Pancreas (tissue), 10 donors: ENCODE measurements around the gene TFCP2. TPM values are rescaled to one million over a fixed set of nuclear protein-coding genes. Genes with fewer than 3 reads are reported as not detected.

ENCODE experiments used
- ATAC-seq, 4 donors: fragments of 200-7000 bp; cut with Tn5 transposase; one replicate each; pipeline versions ENCODE4 v1.8.0 to v1.9.1; 2020; ENCODE audit warnings: mild to moderate bottlenecking in 4 of 4, moderate library complexity in 4 of 4
- DNase-seq, 6 donors: peaks; one replicate each; pipeline ENCODE4 v3.0.0-alpha.2; 2020
- FAIRE-seq: peaks from 2 replicates; lab custom pipeline; 2012; peaks lifted over from hg19 to GRCh38; lab: Jason Lieb, UNC
- H3K27ac ChIP-seq, 4 donors: fragments of 200-600 bp; sonication (generic); 1 replicate in 3 of 4; 2 replicates in 1 of 4; pipeline versions ENCODE4 v1.5.0 to v1.8.0; 2020
- H3K27me3 ChIP-seq, 4 donors: fragments of 200-600 bp; one replicate each; pipeline ENCODE4 v1.8.0; 2021
- H3K36me3 ChIP-seq, 3 donors: fragments of 200-600 bp; sonication (generic) in 1 of 3; one replicate each; pipeline versions ENCODE4 v1.5.0 to v1.8.0; 2020 to 2021
- H3K4me1 ChIP-seq, 3 donors: fragments of 200-600 bp; one replicate each; pipeline ENCODE4 v1.8.0; 2021
- H3K4me3 ChIP-seq, 4 donors: fragments of 200-600 bp; sonication (generic) in 2 of 4; one replicate each; pipeline versions ENCODE4 v1.5.0 to v1.8.0; 2020 to 2021
- H3K9me3 ChIP-seq, 4 donors: fragments of 200-600 bp; one replicate each; pipeline ENCODE4 v1.8.0; 2021
- whole genome bisulfite sequencing, 2 donors: extraction: QIAGEN DNeasy Blood & Tissue Kit; methylation state at CpG; one replicate each; pipeline ENCODE4 v1.1.7; 2013; 5-methylcytosine and 5-hydroxymethylcytosine counted together
- intact Hi-C, 3 donors: fragments of 100-400 bp; cut with DNase I; formaldehyde crosslinking; loops; one replicate each; pipeline versions ENCODE4 v1.11.1 to v1.14.2; 2022
- polyA plus RNA-seq, 2 donors: library from polyadenylated mRNA; stranded (reverse); fragments of 200-250 nt; gene quantifications; one replicate each; pipeline ENCODE4 v1.2.3, GENCODE V29; 2013
- total RNA-seq, 6 donors: library from RNA; stranded (reverse); fragmentation: NEBNext Ultra II Directional in 4 of 6; extraction: Animal tissue kit (Norgen Biotek cat#: 25700) in 4 of 6; gene quantifications; one replicate each; pipeline versions ENCODE4 v1.2.1 to v1.2.4, GENCODE V29; 2021 to 2023
- TF ChIP-seq, protein P1 (sequence below), 4 donors: fragments of 200-600 bp; sonication (generic) in 3 of 4; IDR thresholded peaks; one replicate each; pipeline versions ENCODE4 v1.5.0 to v1.8.0; 2021; ENCODE audit warnings: antibody characterized with exemption in 4 of 4
- donor health status: healthy with polysubstance abuse.
- donor health status: DM: no; HTN: no; CAD: no; lungs with moderate emphysema.
- donor health status: DM: no; HTN: no; CAD: no.
- donor health status: control.
- donor health status: control.
- donor health status: Bipolar disorder and iron deficiency.
- donor health status: DM: yes; HTN: yes; CAD: no.
- donor health status: DM: no; HTN: no; CAD: no.
- donor health status: DM: no; HTN: no; CAD: no.
- donor health status: DM: yes; HTN: yes; CAD: no.

TFCP2 gene
- total and polyA plus RNA-seq, 8 donors = 6.7 to 15.3 (median 9.1) TPM

DNA sequence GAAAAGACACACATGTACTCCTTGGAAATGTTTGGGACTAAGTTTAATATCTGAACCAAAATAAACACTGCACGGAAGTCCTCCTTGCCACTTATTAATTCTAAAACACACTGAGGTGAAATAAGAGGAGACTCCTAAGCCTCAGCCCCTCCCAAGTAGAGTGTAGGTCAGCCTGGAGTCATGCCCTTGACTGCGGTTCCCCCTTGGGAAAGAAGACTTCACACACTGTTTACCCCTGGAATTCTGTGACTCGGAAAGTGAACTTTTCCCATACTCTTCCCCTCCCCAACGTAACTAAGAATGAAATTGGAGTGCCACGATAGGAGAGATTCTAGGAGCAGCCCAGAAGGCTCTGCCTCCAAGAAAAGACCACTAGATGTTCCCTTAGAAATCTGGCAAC is 8.6 kb upstream of the TFCP2 start:
- DNase-seq (no peak), ATAC-seq (no peak), FAIRE-seq (no peak)
- Histone ChIP-seq H3K9me3 (no peaks in the 10 kb centered on the region), H3K27me3 (no peaks in the 10 kb centered on the region), H3K27ac (no peak overlapping the region), H3K4me3 (no peak overlapping the region), H3K4me1 (peaks cover 0 to 10% (median 0%) of the 10 kb centered on the region in 3 donors), H3K36me3 (no peaks in the 10 kb centered on the region)
- intact Hi-C loops = no loop called here
- TF ChIP-seq, protein P1, sequence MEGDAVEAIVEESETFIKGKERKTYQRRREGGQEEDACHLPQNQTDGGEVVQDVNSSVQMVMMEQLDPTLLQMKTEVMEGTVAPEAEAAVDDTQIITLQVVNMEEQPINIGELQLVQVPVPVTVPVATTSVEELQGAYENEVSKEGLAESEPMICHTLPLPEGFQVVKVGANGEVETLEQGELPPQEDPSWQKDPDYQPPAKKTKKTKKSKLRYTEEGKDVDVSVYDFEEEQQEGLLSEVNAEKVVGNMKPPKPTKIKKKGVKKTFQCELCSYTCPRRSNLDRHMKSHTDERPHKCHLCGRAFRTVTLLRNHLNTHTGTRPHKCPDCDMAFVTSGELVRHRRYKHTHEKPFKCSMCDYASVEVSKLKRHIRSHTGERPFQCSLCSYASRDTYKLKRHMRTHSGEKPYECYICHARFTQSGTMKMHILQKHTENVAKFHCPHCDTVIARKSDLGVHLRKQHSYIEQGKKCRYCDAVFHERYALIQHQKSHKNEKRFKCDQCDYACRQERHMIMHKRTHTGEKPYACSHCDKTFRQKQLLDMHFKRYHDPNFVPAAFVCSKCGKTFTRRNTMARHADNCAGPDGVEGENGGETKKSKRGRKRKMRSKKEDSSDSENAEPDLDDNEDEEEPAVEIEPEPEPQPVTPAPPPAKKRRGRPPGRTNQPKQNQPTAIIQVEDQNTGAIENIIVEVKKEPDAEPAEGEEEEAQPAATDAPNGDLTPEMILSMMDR (IDR thresholded peaks at IDR 0.05) = no peak
- 85 to 88% methylated on average over 5 of the region's 5 CpGs for WGBS, 2 donors

DNA sequence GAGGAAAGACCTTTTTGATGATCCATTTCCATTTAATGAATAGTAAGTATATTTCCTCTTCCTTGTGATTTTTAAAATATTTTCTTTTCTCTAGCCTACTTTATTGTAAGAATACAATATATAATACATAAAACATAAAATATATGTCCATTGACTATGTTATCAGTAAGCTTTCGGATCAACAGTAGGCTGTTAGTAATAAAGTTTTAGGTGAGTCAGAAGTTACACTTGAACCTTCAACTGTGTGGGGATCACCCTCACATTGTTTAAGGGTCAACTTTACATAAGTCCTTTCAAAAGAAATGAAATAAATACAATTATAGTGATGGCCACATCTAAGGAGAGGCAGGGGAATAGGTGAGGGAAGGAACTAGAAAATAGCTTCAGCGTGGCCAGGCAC is 5.0 kb upstream of the TFCP2 start:
- intact Hi-C loops = no loop called here
- 89 to 91% methylated on average over 2 of the region's 2 CpGs for WGBS, 2 donors

DNA sequence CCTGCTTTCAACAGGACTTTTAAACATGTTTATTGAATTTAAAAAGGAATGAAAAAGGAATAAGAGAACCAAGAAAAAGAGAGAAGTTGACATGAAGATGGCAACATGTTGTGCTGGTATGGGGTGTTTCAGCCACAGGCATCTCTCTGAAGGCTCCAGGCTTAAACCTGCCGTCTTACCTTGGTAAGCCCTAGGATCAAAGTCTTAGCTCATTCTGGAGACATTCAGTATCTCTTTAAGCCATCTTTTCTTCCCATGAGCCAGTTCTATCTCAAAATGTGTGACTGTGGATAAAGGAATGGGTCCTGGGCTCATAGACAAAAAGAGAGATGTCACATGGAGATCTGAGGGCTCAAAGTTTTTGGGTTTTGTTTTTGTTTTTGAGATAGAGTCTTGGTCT is 1.6 kb upstream of the TFCP2 start:
- H3K36me3 ChIP-seq = no peaks in the 10 kb centered on the region
- TF ChIP-seq, protein P1 (IDR thresholded peaks at IDR 0.05) = no peak
- no peak for FAIRE-seq
- H3K27ac ChIP-seq = no peak overlapping the region
- WGBS, 2 donors = 61% methylated on average over 1 of the region's 1 CpG
- H3K4me1 ChIP-seq = peaks cover 5 to 24% (median 8%) of the 10 kb centered on the region in 3 donors
- no peak for DNase-seq
- H3K9me3 ChIP-seq = no peaks in the 10 kb centered on the region
- intact Hi-C loops = no loop called here
- no peak overlapping the region for H3K4me3 ChIP-seq
- H3K27me3 ChIP-seq = no peaks in the 10 kb centered on the region
- no peak for ATAC-seq

More for the DNA sequence above, 5.0 kb upstream of the TFCP2 start:
- Histone ChIP-seq H3K27me3 (no peaks in the 10 kb centered on the region), H3K36me3 (no peaks in the 10 kb centered on the region), H3K4me1 (peaks cover 0 to 3% (median 0%) of the 10 kb centered on the region in 3 donors), H3K9me3 (no peaks in the 10 kb centered on the region), H3K27ac (no peak overlapping the region), H3K4me3 (no peak overlapping the region)
- no peak for FAIRE-seq
- DNase-seq = no peak
- no peak for ATAC-seq
- TF ChIP-seq, protein P1 (IDR thresholded peaks at IDR 0.05) = no peak

DNA sequence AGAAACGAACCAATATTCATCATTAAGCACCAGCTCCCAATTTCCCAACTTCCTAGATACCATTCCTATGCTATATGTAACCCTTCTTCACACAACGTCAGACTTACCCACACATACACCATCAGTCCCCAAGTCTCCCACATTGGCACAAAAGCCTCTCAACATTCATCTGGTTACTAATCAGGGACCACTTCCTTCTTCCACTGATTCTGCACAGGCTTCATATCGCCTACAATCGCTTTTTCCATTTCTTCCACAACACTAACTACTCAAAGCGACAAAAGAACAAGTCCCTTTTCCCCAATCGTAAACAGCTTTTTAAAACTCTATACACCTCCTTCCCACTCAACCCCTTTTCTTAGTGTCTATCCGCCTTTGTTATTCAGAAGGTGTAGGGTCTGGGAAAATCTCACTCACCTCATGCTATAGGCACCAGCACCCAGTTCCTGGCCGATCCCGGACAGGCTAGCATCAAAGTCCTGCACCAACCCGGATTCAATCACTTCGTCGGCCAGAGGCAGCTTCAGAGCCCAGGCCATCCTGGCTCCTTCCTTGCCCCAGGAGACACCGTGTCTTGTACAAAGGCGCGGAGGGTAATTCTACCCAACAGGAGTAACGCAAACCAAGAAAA is 936 bp downstream of the TFCP2 start:
- FAIRE-seq = no peak
- Histone ChIP-seq H3K4me1 (peaks cover 5 to 24% (median 8%) of the 10 kb centered on the region in 3 donors), H3K9me3 (no peaks in the 10 kb centered on the region), H3K36me3 (no peaks in the 10 kb centered on the region), H3K27me3 (no peaks in the 10 kb centered on the region), H3K27ac (peak overlapping the region; percentile 95 to 99 (median 98)), H3K4me3 (peak overlapping the region; percentile 52 to 75 (median 59))
- TF ChIP-seq, protein P1 (IDR thresholded peaks at IDR 0.05) = no peak
- peak; percentile 6 to 35 (median 25) for ATAC-seq
- WGBS, 2 donors = 1 to 2% methylated on average over 16 of the region's 16 CpGs
- intact Hi-C loops = no loop called here
- DNase-seq = peak in 1 of 6 donors; percentile 17

DNA sequence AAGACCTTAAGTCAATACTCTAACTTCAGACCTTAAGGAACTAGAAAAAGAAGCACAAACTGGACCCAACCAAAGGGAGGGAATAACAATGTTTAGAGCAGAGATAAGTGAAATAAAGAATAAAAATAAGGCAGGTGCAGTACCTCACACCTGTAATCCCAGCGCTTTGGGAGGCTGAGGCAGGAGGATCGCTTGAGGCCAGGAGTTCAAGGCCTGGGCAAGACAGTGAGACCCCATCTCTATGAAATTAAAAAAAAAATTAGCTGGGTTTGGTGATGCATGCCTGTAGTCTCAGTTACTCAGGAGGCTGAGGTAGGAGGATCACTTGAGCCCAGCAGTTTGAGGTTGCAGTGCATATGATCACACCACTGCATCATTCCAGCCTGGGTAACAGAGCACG is 9.1 kb downstream of the TFCP2 start:
- intact Hi-C loops = no loop called here
- FAIRE-seq (no peak), DNase-seq (no peak), ATAC-seq (no peak)
- TF ChIP-seq, protein P1 (IDR thresholded peaks at IDR 0.05) = no peak
- no peaks in the 10 kb centered on the region for H3K27me3 ChIP-seq
- H3K4me1 ChIP-seq = no peaks in the 10 kb centered on the region
- H3K27ac ChIP-seq = no peak overlapping the region
- WGBS, 2 donors = 64 to 84% methylated on average over 3 of the region's 3 CpGs
- H3K9me3 ChIP-seq = no peaks in the 10 kb centered on the region
- no peaks in the 10 kb centered on the region for H3K36me3 ChIP-seq
- H3K4me3 ChIP-seq = no peak overlapping the region
